ENCODE data around the gene LRRC63.

LRRC63 gene

DNA sequence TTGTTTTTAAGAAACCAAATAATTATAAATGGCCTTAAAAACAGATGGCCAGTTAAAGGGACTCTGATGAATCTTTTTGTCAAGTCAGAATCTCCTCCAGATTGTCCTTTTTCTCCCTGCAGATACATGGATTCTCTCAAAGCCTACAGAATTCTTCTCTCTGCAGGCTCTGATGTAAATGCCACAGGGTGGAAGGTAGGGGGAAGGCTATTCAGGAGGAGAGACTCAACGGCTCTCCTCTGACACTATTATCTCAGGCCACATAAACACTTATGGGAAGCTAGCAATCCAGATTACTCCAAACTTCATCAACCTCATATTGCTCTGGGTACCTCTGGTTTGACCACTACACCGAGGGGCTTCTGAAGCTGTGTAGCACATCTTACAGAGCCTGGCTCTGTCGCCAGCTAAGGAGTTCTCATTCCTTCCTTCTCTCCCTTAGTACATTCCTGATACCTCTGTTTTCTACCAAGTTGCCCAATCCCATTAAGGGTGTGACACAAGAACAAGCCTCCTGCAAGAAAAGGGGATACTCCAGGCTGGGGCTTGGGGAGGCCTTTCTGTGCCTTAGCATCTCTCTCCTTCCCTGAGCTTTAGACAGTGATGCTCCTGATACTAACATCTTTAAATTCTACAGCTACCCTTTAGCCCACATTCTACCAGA lies 44.6 kb upstream of the LRRC63 start (continued):
- TF ChIP-seq ZNF184 (tag by site-specific recombination; IDR thresholded peaks at IDR 0.05) (no peak), PRDM1 (tag by site-specific recombination; IDR thresholded peaks at IDR 0.05) (no peak), ZNF449 (tag by site-specific recombination; IDR thresholded peaks at IDR 0.05) (no peak), ZNF169 (tag by site-specific recombination; IDR thresholded peaks at IDR 0.05) (no peak), IKZF3 (tag by site-specific recombination; IDR thresholded peaks at IDR 0.05) (no peak), ZNF510 (tag by site-specific recombination; IDR thresholded peaks at IDR 0.05; ENCODE audit: insufficient replicate concordance) (no peak), ZBTB6 (tag by site-specific recombination; IDR thresholded peaks at IDR 0.05) (no peak), ZNF701 (tag by site-specific recombination; IDR thresholded peaks at IDR 0.05) (no peak)

DNA sequence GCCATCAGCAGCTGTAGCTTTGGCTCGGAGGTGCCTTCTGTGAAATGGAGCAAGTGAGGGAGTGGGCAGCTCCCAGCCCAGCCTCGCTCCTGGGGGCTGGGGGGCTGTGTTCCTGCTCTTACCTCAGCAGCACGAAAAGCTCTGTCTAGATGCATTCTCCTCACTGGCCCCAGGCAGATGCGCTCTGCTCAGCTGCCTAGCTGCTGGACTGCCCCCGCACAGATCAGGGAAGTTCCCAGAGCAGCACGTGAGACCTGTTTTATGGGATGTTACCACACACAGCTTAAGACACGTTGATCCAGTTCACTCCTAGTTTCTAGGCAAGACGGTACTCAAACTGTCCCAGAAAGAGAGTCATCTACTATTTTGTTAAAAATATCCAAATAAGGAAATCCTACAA lies 43.4 kb upstream of the LRRC63 start:
- peaks cover 4% of the 10 kb centered on the region for H3K4me1 ChIP-seq (ENCODE audit: control insufficient read depth, insufficient read depth, low read length)
- POLR2A ChIA-PET: no interaction called here
- CTCF ChIA-PET: interaction anchor here (0.9 to 1.8 kb wide), 4 partner anchors 8 to 42 kb away, joined by 3 to 5 read pairs (median 4); no protein-coding TSS in a partner anchor
- H3K4me3 ChIP-seq (ENCODE audit: low read depth, low read length): no peak overlapping the region
- TF ChIP-seq, protein P1, sequence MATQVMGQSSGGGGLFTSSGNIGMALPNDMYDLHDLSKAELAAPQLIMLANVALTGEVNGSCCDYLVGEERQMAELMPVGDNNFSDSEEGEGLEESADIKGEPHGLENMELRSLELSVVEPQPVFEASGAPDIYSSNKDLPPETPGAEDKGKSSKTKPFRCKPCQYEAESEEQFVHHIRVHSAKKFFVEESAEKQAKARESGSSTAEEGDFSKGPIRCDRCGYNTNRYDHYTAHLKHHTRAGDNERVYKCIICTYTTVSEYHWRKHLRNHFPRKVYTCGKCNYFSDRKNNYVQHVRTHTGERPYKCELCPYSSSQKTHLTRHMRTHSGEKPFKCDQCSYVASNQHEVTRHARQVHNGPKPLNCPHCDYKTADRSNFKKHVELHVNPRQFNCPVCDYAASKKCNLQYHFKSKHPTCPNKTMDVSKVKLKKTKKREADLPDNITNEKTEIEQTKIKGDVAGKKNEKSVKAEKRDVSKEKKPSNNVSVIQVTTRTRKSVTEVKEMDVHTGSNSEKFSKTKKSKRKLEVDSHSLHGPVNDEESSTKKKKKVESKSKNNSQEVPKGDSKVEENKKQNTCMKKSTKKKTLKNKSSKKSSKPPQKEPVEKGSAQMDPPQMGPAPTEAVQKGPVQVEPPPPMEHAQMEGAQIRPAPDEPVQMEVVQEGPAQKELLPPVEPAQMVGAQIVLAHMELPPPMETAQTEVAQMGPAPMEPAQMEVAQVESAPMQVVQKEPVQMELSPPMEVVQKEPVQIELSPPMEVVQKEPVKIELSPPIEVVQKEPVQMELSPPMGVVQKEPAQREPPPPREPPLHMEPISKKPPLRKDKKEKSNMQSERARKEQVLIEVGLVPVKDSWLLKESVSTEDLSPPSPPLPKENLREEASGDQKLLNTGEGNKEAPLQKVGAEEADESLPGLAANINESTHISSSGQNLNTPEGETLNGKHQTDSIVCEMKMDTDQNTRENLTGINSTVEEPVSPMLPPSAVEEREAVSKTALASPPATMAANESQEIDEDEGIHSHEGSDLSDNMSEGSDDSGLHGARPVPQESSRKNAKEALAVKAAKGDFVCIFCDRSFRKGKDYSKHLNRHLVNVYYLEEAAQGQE (tag by site-specific recombination; IDR thresholded peaks at IDR 0.05): peak; percentile 29
- TF ChIP-seq GLIS1 (tag by site-specific recombination; IDR thresholded peaks at IDR 0.05): peak; percentile 35; the same call in 1 of the 2 replicates
- TF ChIP-seq ZNF202 (tag by site-specific recombination; IDR thresholded peaks at IDR 0.05; ENCODE audit: borderline replicate concordance): no peak
- TF ChIP-seq ZBTB17 (tag by site-specific recombination; IDR thresholded peaks at IDR 0.05): 0 out of 2 replicates have a peak, but pooled peaks have one; percentile 21
- TF ChIP-seq GLI4 (tag by site-specific recombination; IDR thresholded peaks at IDR 0.05): no peak
- no peak for TF ChIP-seq ZNF366 (tag by site-specific recombination; conservative IDR thresholded peaks at IDR 0.05)
- TF ChIP-seq KLF1 (tag by site-specific recombination; IDR thresholded peaks at IDR 0.05): no peak
- no peak overlapping the region for H3K27ac ChIP-seq (ENCODE audit: extremely low read depth, low read depth, low read length)
- no peaks in the 10 kb centered on the region for H3K36me3 ChIP-seq (ENCODE audit: control insufficient read depth in 2 of 2, insufficient read depth in 1 of 2, low read length in 2 of 2)
- no peaks in the 10 kb centered on the region for H3K9me3 ChIP-seq (ENCODE audit: control insufficient read depth, insufficient read depth, low read depth, low read length)

GRCh38 chr13:46168783-46169182 lies 42.9 kb upstream of the LRRC63 start:
- 0 out of 2 replicates have a peak, but pooled peaks have one; percentile 0 for TF ChIP-seq ZBTB17 (tag by site-specific recombination; IDR thresholded peaks at IDR 0.05)
- TF ChIP-seq ZNF777 (tag by site-specific recombination; IDR thresholded peaks at IDR 0.05; ENCODE audit: borderline replicate concordance): no peak
- no peak for TF ChIP-seq ZNF19 (tag by site-specific recombination; IDR thresholded peaks at IDR 0.05; ENCODE audit: low read depth)
- TF ChIP-seq PRDM1 (tag by site-specific recombination; IDR thresholded peaks at IDR 0.05): no peak
- Histone ChIP-seq H3K9me3 (ENCODE audit: control insufficient read depth, insufficient read depth, low read depth, low read length) (no peaks in the 10 kb centered on the region), H3K36me3 (ENCODE audit: control insufficient read depth in 2 of 2, insufficient read depth in 1 of 2, low read length in 2 of 2) (no peaks in the 10 kb centered on the region), H3K4me3 (ENCODE audit: low read depth, low read length) (no peak overlapping the region), H3K4me1 (ENCODE audit: control insufficient read depth, insufficient read depth, low read length) (peaks cover 4% of the 10 kb centered on the region), H3K27ac (ENCODE audit: extremely low read depth, low read depth, low read length) (no peak overlapping the region)
- CTCF ChIA-PET: interaction anchor here (0.7 to 1.8 kb wide), 4 partner anchors 8 to 42 kb away, joined by 3 to 5 read pairs (median 4); no protein-coding TSS in a partner anchor
- POLR2A ChIA-PET: no interaction called here
